H1 (cell line): ENCODE data around the gene KNOP1. TPM values are rescaled to one million over a fixed set of nuclear protein-coding genes. Genes with fewer than 3 reads are reported as not detected.

ENCODE experiments used
- HDAC2 ChIP-seq, 2 experiments: fragments of 300-600 bp in 1 of 2; sonication (generic) in 1 of 2; IDR thresholded peaks; 2 replicates each; pipeline ENCODE4 v1.6.1; 2011 to 2012; ENCODE audit warnings: low read depth in 2 of 2, low read length in 2 of 2, mild to moderate bottlenecking in 2 of 2, moderate library complexity in 2 of 2, borderline replicate concordance in 1 of 2, inconsistent platforms in 1 of 2
- polyA plus RNA-seq, 7 experiments: library from polyadenylated mRNA; depleted of rRNA in 3 of 7; stranded (reverse) in 5 of 7; unstranded in 2 of 7; fragments of >200 nt in 5 of 7; fragments of 200-250 nt in 2 of 7; gene quantifications; 1 replicate in 5 of 7; 2 replicates in 1 of 7; 4 replicates in 1 of 7; pipeline versions ENCODE4 v1.2.1 to v1.2.3, GENCODE V29; 2011 to 2013; ENCODE audit warnings: missing spikeins in 2 of 7, mixed read lengths in 2 of 7
- total RNA-seq: library from RNA; stranded (reverse); fragmentation: NEBNext Ultra II Directional; extraction: Animal tissue kit (Norgen Biotek cat#: 25700); gene quantifications from 2 replicates; pipeline ENCODE4 v1.2.1, GENCODE V29; 2021

KNOP1 gene
- total and polyA plus RNA-seq, 2 of the 8 experiments (the other 6 are each of a cell fraction or from before 2014, with no cell fraction given): 21.6 to 87.9 TPM

GRCh38 chr16:19707569-19708295 is 10.3 kb downstream of the KNOP1 start (continued):
- TF ChIP-seq HDAC2 (IDR thresholded peaks at IDR 0.05; ENCODE audit: borderline replicate concordance in 1 of 2, low read depth in 2 of 2, low read length in 2 of 2): no peak
